HG02973 (cell line): Measurements from ENCODE around the gene GNB1.
"Not testable (repeated sequence)": the region's sequence is repeated elsewhere in the genome, so short reads cannot be mapped to it uniquely, and the experiment has no call there.

Experiments
- ATAC-seq: cut with Tn5 transposase; IDR thresholded peaks from one replicate; pipeline ENCODE4 v1.9.1; 2021; ENCODE audit warnings: moderate library complexity; ENCODE audit not compliant: unreplicated experiment

The GNB1 gene

GRCh38 chr1:1861761-1862310 lies 29.1 kb downstream of the GNB1 start:
- ATAC-seq, result not testable (repeated sequence)

GRCh38 chr1:1861339-1861730 lies 29.6 kb downstream of the GNB1 start:
- ATAC-seq, result no peak

- not testable (repeated sequence) for ATAC-seq
Measured at GRCh38 chr1:1859970-1860697, 30.8 kb downstream of the GNB1 start.

GRCh38 chr1:1858382-1859086 lies 32.4 kb downstream of the GNB1 start:
- no peak for ATAC-seq

- no peak for ATAC-seq
Measured at GRCh38 chr1:1857096-1857703, 33.7 kb downstream of the GNB1 start.

- ATAC-seq, result not testable (repeated sequence)
Measured at GRCh38 chr1:1856161-1856560, 34.7 kb downstream of the GNB1 start.

GRCh38 chr1:1853593-1854257 lies 37.2 kb downstream of the GNB1 start:
- ATAC-seq, result no peak

- no peak for ATAC-seq
Measured at GRCh38 chr1:1852619-1853414, 38.1 kb downstream of the GNB1 start.

- no peak for ATAC-seq
Measured at GRCh38 chr1:1847890-1848289, 43.0 kb downstream of the GNB1 start.

- no peak for ATAC-seq
Measured at GRCh38 chr1:1847061-1847850, 43.6 kb downstream of the GNB1 start.

GRCh38 chr1:1846386-1846918 lies 44.4 kb downstream of the GNB1 start:
- ATAC-seq, result no peak

GRCh38 chr1:1842360-1843146 lies 48.3 kb downstream of the GNB1 start:
- ATAC-seq, result no peak

GRCh38 chr1:1841575-1841995 lies 49.3 kb downstream of the GNB1 start:
- no peak for ATAC-seq

GRCh38 chr1:1839311-1839965 lies 51.4 kb downstream of the GNB1 start:
- no peak for ATAC-seq

GRCh38 chr1:1836119-1836518 lies 54.8 kb downstream of the GNB1 start:
- no peak for ATAC-seq

GRCh38 chr1:1835546-1835945 lies 55.3 kb downstream of the GNB1 start:
- ATAC-seq, result no peak

GRCh38 chr1:1833916-1834325 lies 57.0 kb downstream of the GNB1 start:
- no peak for ATAC-seq

GRCh38 chr1:1833456-1833855 lies 57.4 kb downstream of the GNB1 start:
- no peak for ATAC-seq
